ENCODE results near the gene FBXW12.

FBXW12 gene

DNA sequence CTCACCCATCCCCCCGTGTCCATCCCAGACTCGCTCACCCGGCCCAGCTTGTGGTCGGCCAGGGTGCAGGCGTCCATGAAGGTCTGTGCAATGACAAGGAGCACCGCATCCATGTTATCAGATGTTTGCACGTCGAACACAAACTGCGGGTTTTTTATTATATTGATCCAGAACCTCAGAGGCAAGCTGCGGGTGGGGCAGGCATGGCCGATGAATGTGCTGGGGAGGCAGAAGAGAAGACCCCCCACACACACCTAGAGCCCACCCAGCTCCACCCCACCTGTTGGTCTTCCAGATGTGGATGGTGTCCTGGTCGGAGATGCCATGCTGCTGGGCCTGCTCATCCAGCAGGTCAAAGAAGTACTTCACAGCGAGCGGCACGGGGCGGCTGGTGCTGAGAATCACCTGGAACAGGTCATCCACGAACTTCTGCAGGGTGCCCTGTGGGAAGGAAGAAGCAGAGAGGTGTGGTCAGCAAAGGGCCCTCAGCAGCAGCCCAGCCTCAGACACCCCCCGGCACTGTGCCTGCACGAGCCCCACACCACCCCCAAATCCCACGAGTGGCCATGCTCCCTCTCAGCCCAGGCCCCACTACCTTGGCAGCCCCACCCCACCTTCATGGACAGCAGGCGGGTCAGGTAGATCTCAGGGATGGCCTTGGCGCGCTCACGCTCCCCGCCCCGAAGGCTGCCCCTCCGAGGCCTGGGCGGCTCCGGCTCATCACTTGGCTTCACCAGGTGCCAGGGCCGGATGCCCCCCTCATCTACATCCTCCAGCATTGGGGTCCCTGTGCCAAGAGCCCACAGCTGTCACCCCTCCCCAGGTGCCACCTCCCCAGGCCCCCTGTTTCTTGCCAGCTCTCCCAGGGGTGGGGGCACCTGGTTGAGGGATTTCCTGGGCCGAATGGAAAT lies 37.5 kb downstream of the FBXW12 start:
- Histone ChIP-seq H3K9me3 (ENCODE audit: insufficient read depth, low read length) (no peaks in the 10 kb centered on the region), H3K36me3 (ENCODE audit: insufficient read depth, insufficient read length, low read length) (peaks cover 98% of the 10 kb centered on the region), H3K4me3 (ENCODE audit: insufficient read length, low read depth) (no peak overlapping the region), H3K9ac (ENCODE audit: insufficient read length, low read depth) (no peak overlapping the region), H3K27me3 (ENCODE audit: insufficient read depth, insufficient read length) (no peaks in the 10 kb centered on the region), H3K4me1 (ENCODE audit: insufficient read depth, insufficient read length) (peaks cover 2% of the 10 kb centered on the region)
- no peak for DNase-seq (ENCODE audit: low read depth, low spot score)
- TF ChIP-seq SUZ12 (IDR thresholded peaks at IDR 0.05; ENCODE audit: extremely low read depth, insufficient read depth, insufficient read length) = no peak
- TF ChIP-seq ZNF274 (IDR thresholded peaks at IDR 0.05; ENCODE audit: low read depth, low read length) = no peak
- no peak for TF ChIP-seq YY1 (IDR thresholded peaks at IDR 0.05; ENCODE audit: insufficient read depth, insufficient read length)

DNA sequence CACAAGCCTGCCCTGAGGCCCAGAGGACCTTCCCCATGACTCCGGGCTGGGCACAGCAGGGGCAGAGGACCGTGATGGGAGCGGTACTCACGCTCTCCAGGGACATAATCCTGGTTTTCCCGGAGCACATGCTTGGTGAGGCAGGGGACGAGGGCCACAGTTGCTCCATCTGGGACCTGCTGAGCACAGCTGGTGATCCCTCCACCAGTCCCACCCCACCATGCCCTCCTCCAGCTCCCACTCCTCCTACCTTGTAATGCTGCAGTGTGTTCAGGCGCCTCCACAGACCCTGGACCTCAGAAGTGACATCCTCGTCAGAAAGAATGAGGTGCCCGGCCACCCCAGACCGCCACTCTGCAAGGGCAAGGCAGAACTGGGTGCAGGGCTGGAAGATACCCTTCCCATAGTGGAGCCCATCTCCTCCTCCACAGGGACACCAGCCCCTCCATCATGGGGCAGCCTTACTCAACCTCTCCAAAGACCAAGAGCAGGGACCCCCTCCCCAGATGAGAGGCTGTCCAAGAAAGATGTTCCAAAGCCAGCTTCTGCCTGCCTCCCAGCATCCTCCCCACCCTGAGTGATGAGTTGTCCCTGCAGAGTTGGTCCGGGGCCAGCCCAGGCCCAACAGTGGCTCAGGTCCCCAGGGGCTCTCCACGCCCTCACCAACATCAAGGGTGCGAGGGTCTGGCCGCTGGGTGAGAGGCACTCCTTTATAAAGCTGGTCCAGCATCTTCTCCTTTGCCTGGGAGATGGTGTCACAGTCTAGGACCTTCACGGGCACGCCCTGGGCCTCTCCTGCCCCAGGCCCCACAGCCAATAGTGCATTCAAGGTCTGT lies 38.4 kb downstream of the FBXW12 start:
- Histone ChIP-seq H3K9me3 (ENCODE audit: insufficient read depth, low read length) (no peaks in the 10 kb centered on the region), H3K9ac (ENCODE audit: insufficient read length, low read depth) (no peak overlapping the region), H3K4me1 (ENCODE audit: insufficient read depth, insufficient read length) (peaks cover 2% of the 10 kb centered on the region), H3K27me3 (ENCODE audit: insufficient read depth, insufficient read length) (no peaks in the 10 kb centered on the region), H3K4me3 (ENCODE audit: insufficient read length, low read depth) (no peak overlapping the region), H3K36me3 (ENCODE audit: insufficient read depth, insufficient read length, low read length) (peaks cover 98% of the 10 kb centered on the region)
- no peak for TF ChIP-seq YY1 (IDR thresholded peaks at IDR 0.05; ENCODE audit: insufficient read depth, insufficient read length)
- no peak for TF ChIP-seq ZNF274 (IDR thresholded peaks at IDR 0.05; ENCODE audit: low read depth, low read length)
- no peak for TF ChIP-seq SUZ12 (IDR thresholded peaks at IDR 0.05; ENCODE audit: extremely low read depth, insufficient read depth, insufficient read length)
- no peak for DNase-seq (ENCODE audit: low read depth, low spot score)

DNA sequence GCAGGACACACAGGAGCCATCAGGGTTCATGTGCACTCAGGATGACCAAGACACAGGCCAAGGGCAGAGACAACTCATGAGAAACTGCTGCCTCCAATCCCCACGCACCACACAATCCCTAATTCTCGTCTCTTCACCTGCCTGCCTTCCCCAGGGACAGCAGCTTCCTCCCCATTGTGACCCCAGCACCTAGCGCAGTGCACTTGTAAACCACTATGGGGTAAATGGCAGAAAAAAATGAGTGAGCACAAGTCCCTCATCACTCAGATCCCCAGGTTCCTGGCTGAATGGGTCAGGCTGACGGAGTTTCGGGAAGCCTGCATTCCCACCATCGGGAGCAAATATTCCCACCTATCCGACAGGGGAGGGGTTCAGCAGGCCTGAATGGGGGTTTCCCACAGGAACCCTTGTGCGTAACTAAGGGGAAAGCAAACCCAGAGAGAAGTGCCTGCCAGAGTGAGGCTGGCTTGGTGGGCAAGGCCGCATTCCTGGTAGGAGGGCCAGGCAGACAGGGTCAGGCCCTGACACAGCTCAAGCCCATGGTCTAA lies 39.1 kb downstream of the FBXW12 start:
- Histone ChIP-seq H3K4me1 (ENCODE audit: insufficient read depth, insufficient read length) (peaks cover 2% of the 10 kb centered on the region), H3K9ac (ENCODE audit: insufficient read length, low read depth) (peak overlapping the region; percentile 6), H3K36me3 (ENCODE audit: insufficient read depth, insufficient read length, low read length) (peaks cover 98% of the 10 kb centered on the region), H3K27me3 (ENCODE audit: insufficient read depth, insufficient read length) (no peaks in the 10 kb centered on the region), H3K4me3 (ENCODE audit: insufficient read length, low read depth) (no peak overlapping the region), H3K9me3 (ENCODE audit: insufficient read depth, low read length) (no peaks in the 10 kb centered on the region)
- TF ChIP-seq ZNF274 (IDR thresholded peaks at IDR 0.05; ENCODE audit: low read depth, low read length) (no peak), YY1 (IDR thresholded peaks at IDR 0.05; ENCODE audit: insufficient read depth, insufficient read length) (no peak), SUZ12 (IDR thresholded peaks at IDR 0.05; ENCODE audit: extremely low read depth, insufficient read depth, insufficient read length) (no peak)
- no peak for DNase-seq (ENCODE audit: low read depth, low spot score)

GRCh38 chr3:48411606-48412374 lies 39.8 kb downstream of the FBXW12 start:
- Histone ChIP-seq H3K4me1 (ENCODE audit: insufficient read depth, insufficient read length) (peaks cover 2% of the 10 kb centered on the region), H3K9me3 (ENCODE audit: insufficient read depth, low read length) (no peaks in the 10 kb centered on the region), H3K27me3 (ENCODE audit: insufficient read depth, insufficient read length) (no peaks in the 10 kb centered on the region), H3K36me3 (ENCODE audit: insufficient read depth, insufficient read length, low read length) (peaks cover 96% of the 10 kb centered on the region), H3K9ac (ENCODE audit: insufficient read length, low read depth) (peak overlapping the region; percentile 6), H3K4me3 (ENCODE audit: insufficient read length, low read depth) (no peak overlapping the region)
- no peak for TF ChIP-seq ZNF274 (IDR thresholded peaks at IDR 0.05; ENCODE audit: low read depth, low read length)
- no peak for TF ChIP-seq YY1 (IDR thresholded peaks at IDR 0.05; ENCODE audit: insufficient read depth, insufficient read length)
- no peak for TF ChIP-seq SUZ12 (IDR thresholded peaks at IDR 0.05; ENCODE audit: extremely low read depth, insufficient read depth, insufficient read length)
- no peak for DNase-seq (ENCODE audit: low read depth, low spot score)

GRCh38 chr3:48412375-48413001 lies 40.5 kb downstream of the FBXW12 start:
- no peak for DNase-seq (ENCODE audit: low read depth, low spot score)
- Histone ChIP-seq H3K4me1 (ENCODE audit: insufficient read depth, insufficient read length) (peaks cover 2% of the 10 kb centered on the region), H3K27me3 (ENCODE audit: insufficient read depth, insufficient read length) (no peaks in the 10 kb centered on the region), H3K36me3 (ENCODE audit: insufficient read depth, insufficient read length, low read length) (peaks cover 95% of the 10 kb centered on the region), H3K9ac (ENCODE audit: insufficient read length, low read depth) (no peak overlapping the region), H3K9me3 (ENCODE audit: insufficient read depth, low read length) (no peaks in the 10 kb centered on the region), H3K4me3 (ENCODE audit: insufficient read length, low read depth) (no peak overlapping the region)
- no peak for TF ChIP-seq ZNF274 (IDR thresholded peaks at IDR 0.05; ENCODE audit: low read depth, low read length)
- no peak for TF ChIP-seq SUZ12 (IDR thresholded peaks at IDR 0.05; ENCODE audit: extremely low read depth, insufficient read depth, insufficient read length)
- no peak for TF ChIP-seq YY1 (IDR thresholded peaks at IDR 0.05; ENCODE audit: insufficient read depth, insufficient read length)

DNA sequence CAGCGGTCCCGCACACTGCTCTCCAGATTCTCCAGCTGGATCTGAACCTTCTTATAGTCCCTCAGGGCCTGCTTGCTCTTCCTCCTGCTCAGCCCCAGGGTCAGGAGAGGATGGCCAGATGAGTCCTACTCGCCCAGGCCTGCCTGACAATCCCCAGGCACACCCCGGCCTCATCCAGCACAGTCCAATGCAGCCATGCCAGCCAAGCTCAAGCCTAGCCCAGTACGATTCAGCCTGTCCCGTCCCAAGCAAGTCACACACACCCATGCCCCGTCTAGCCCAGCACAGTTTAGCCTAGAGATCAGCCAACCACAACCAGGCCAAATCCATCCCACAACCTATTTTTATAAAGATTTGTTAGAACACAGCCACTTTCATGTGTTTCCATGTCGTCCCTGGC lies 41.1 kb downstream of the FBXW12 start:
- H3K36me3 ChIP-seq (ENCODE audit: insufficient read depth, insufficient read length, low read length) = peaks cover 97% of the 10 kb centered on the region
- no peak overlapping the region for H3K9ac ChIP-seq (ENCODE audit: insufficient read length, low read depth)
- no peak for DNase-seq (ENCODE audit: low read depth, low spot score)
- no peak overlapping the region for H3K4me3 ChIP-seq (ENCODE audit: insufficient read length, low read depth)
- no peaks in the 10 kb centered on the region for H3K27me3 ChIP-seq (ENCODE audit: insufficient read depth, insufficient read length)
- no peak for TF ChIP-seq SUZ12 (IDR thresholded peaks at IDR 0.05; ENCODE audit: extremely low read depth, insufficient read depth, insufficient read length)
- no peak for TF ChIP-seq ZNF274 (IDR thresholded peaks at IDR 0.05; ENCODE audit: low read depth, low read length)
- TF ChIP-seq YY1 (IDR thresholded peaks at IDR 0.05; ENCODE audit: insufficient read depth, insufficient read length) = no peak
- peaks cover 2% of the 10 kb centered on the region for H3K4me1 ChIP-seq (ENCODE audit: insufficient read depth, insufficient read length)
- H3K9me3 ChIP-seq (ENCODE audit: insufficient read depth, low read length) = no peaks in the 10 kb centered on the region
